GM12878 (cell line): ENCODE data around the gene CCDC24. TPM values are rescaled to one million over a fixed set of nuclear protein-coding genes. Genes with fewer than 3 reads are reported as not detected.

Source experiments
- BHLHE40 ChIP-seq, 2 experiments: fragments of 450-650 bp in 1 of 2; IDR thresholded peaks; 2 replicates each; pipeline ENCODE4 v1.6.1; 2011 to 2017; ENCODE audit warnings: low read depth in 2 of 2, borderline replicate concordance in 1 of 2, improper control_type of control experiment in 1 of 2, low read length in 1 of 2, mild to moderate bottlenecking in 1 of 2
- BRCA1 ChIP-seq: IDR thresholded peaks from 2 replicates; pipeline ENCODE4 v1.6.1; 2011; ENCODE audit warnings: low read depth, low read length, improper control_type of control experiment
- CBX3 ChIP-seq: fragments of 200-600 bp; sonication (generic); IDR thresholded peaks from 2 replicates; pipeline ENCODE4 v1.6.1; 2016; ENCODE audit warnings: low read depth, borderline replicate concordance
- HCFC1 ChIP-seq: fragments of 150-350 bp; IDR thresholded peaks from 2 replicates; pipeline ENCODE4 v1.6.1; 2014; ENCODE audit warnings: low read length
- KDM1A ChIP-seq: fragments of 200-600 bp; sonication (generic); IDR thresholded peaks from 2 replicates; pipeline ENCODE4 v1.6.1; 2016; ENCODE audit warnings: borderline replicate concordance
- MXI1 ChIP-seq: fragments of 150-350 bp; IDR thresholded peaks from 2 replicates; pipeline ENCODE4 v1.6.1; 2011; ENCODE audit warnings: low read depth, mild to moderate bottlenecking, inconsistent platforms, low read length, improper control_type of control experiment
- MYB ChIP-seq: fragments of 150-350 bp; IDR thresholded peaks from 2 replicates; pipeline ENCODE4 v1.6.1; 2014; ENCODE audit warnings: mild to moderate bottlenecking, low read depth, low read length, borderline replicate concordance
- NBN ChIP-seq: fragments of 450-650 bp; IDR thresholded peaks from 2 replicates; pipeline ENCODE4 v1.6.1; 2016
- NFYA ChIP-seq: IDR thresholded peaks from 2 replicates; pipeline ENCODE4 v1.6.1; 2011; ENCODE audit warnings: low read depth, mild to moderate bottlenecking, low read length, improper control_type of control experiment, borderline replicate concordance
- NR2C1 ChIP-seq: fragments of 450-650 bp; IDR thresholded peaks from 2 replicates; pipeline ENCODE4 v1.6.1; 2017; ENCODE audit warnings: antibody characterized with exemption, mild to moderate bottlenecking, moderate library complexity
- RELB ChIP-seq: fragments of 450-650 bp; IDR thresholded peaks from 2 replicates; pipeline ENCODE4 v1.6.1; 2017; ENCODE audit warnings: low read depth, mild to moderate bottlenecking, moderate library complexity
- SIN3A ChIP-seq: IDR thresholded peaks from 2 replicates; pipeline ENCODE4 v1.6.1; 2012; ENCODE audit warnings: low read depth, low read length, improper control_type of control experiment
- ZBTB40 ChIP-seq: fragments of 450-650 bp; IDR thresholded peaks from 2 replicates; pipeline ENCODE4 v1.6.1; 2016; ENCODE audit warnings: mild to moderate bottlenecking, moderate library complexity, borderline replicate concordance
- polyA plus RNA-seq, 11 experiments: library from polyadenylated mRNA; depleted of rRNA in 4 of 11; unstranded in 6 of 11; stranded (reverse) in 5 of 11; fragments of >200 nt; fragmentation: Nextera tagmentation in 4 of 11; fragmentation: Illumina TruSeq in 1 of 11; extraction: Ambion mirVana in 4 of 11; extraction: Trizol in 1 of 11; gene quantifications; 1 replicate in 1 of 11; 2 replicates in 10 of 11; pipeline versions ENCODE4 v1.2.1 to v1.2.3, GENCODE V29; 2011 to 2016; ENCODE audit warnings: inconsistent platforms in 2 of 11, missing spikeins in 2 of 11, low read depth in 1 of 11
- total RNA-seq, 4 experiments: library from RNA; depleted of rRNA in 3 of 4; stranded (reverse); fragments of >200 nt in 3 of 4; fragmentation: Illumina TruSeq in 1 of 4; extraction: Trizol in 1 of 4; gene quantifications; 2 replicates each; pipeline versions ENCODE4 v1.2.1 to v1.2.3, GENCODE V29; 2013 to 2021
- TF ChIP-seq, protein P1 (sequence below): IDR thresholded peaks from 2 replicates; pipeline ENCODE4 v1.6.1; 2012; ENCODE audit warnings: improper control_type of control experiment, low read depth, low read length; ENCODE audit not compliant: insufficient replicate concordance
- TF ChIP-seq, protein P2 (sequence below): IDR thresholded peaks from 2 replicates; pipeline ENCODE4 v1.6.1; 2011; ENCODE audit warnings: low read depth, low read length, improper control_type of control experiment, borderline replicate concordance
- TF ChIP-seq, protein P3 (sequence below): fragments of 450-650 bp; IDR thresholded peaks from 2 replicates; pipeline ENCODE4 v1.6.1; 2014; ENCODE audit warnings: mild to moderate bottlenecking

The CCDC24 gene
- total and polyA plus RNA-seq, 10 of the 15 experiments (the other 5 are each of a cell fraction or from before 2014, with no cell fraction given): 0.18 to 3.1 (median 1.6) TPM; not detected in 1

DNA sequence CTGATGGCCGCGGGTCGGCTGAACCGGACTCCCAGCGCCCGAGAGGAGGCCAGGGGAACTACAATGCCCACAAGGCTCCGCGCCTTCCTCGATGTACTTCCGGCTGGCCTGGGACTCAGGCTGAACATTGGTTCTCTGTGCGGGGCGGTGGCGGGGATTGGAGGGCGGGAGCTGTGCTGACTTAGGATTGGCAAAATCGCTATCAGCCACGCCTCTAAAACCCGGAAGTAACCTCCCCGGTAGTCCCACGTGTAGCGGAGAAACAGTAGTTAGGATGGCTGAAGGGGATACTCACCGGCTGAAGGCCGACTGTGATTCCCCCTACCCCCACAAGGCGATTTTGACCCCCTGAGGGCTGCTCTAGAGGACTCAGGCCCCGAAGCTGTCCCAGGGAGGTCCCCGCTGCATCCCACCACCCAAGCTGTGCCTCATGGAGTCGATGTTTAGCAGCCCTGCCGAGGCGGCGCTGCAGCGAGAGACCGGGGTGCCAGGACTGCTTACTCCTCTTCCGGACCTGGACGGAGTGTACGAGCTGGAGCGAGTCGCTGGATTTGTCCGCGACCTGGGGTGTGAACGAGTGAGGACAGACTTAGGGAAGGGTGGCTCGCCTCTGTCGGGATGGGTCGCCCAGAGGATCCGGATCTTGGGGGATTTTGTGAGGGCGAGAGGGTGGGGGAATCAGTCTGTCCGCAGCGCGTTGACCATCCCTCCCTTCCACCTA, 21.5 kb upstream of the CCDC24 start, which contains the start of gene DPH2 (continued):
- TF ChIP-seq, protein P1, sequence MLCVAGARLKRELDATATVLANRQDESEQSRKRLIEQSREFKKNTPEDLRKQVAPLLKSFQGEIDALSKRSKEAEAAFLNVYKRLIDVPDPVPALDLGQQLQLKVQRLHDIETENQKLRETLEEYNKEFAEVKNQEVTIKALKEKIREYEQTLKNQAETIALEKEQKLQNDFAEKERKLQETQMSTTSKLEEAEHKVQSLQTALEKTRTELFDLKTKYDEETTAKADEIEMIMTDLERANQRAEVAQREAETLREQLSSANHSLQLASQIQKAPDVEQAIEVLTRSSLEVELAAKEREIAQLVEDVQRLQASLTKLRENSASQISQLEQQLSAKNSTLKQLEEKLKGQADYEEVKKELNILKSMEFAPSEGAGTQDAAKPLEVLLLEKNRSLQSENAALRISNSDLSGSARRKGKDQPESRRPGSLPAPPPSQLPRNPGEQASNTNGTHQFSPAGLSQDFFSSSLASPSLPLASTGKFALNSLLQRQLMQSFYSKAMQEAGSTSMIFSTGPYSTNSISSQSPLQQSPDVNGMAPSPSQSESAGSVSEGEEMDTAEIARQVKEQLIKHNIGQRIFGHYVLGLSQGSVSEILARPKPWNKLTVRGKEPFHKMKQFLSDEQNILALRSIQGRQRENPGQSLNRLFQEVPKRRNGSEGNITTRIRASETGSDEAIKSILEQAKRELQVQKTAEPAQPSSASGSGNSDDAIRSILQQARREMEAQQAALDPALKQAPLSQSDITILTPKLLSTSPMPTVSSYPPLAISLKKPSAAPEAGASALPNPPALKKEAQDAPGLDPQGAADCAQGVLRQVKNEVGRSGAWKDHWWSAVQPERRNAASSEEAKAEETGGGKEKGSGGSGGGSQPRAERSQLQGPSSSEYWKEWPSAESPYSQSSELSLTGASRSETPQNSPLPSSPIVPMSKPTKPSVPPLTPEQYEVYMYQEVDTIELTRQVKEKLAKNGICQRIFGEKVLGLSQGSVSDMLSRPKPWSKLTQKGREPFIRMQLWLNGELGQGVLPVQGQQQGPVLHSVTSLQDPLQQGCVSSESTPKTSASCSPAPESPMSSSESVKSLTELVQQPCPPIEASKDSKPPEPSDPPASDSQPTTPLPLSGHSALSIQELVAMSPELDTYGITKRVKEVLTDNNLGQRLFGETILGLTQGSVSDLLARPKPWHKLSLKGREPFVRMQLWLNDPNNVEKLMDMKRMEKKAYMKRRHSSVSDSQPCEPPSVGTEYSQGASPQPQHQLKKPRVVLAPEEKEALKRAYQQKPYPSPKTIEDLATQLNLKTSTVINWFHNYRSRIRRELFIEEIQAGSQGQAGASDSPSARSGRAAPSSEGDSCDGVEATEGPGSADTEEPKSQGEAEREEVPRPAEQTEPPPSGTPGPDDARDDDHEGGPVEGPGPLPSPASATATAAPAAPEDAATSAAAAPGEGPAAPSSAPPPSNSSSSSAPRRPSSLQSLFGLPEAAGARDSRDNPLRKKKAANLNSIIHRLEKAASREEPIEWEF: no peak
- TF ChIP-seq HCFC1: peak; percentile 92
- peak; percentile 29 to 31; a peak in 1 of 4 replicates for TF ChIP-seq BHLHE40 (IDR thresholded peaks at IDR 0.05; ENCODE audit: borderline replicate concordance in 1 of 2, low read depth in 2 of 2, low read length in 1 of 2)
- no peak for TF ChIP-seq KDM1A
- no peak; the same call in 1 of the 2 replicates for TF ChIP-seq NFYA
- TF ChIP-seq BRCA1: no peak
- TF ChIP-seq, protein P2, sequence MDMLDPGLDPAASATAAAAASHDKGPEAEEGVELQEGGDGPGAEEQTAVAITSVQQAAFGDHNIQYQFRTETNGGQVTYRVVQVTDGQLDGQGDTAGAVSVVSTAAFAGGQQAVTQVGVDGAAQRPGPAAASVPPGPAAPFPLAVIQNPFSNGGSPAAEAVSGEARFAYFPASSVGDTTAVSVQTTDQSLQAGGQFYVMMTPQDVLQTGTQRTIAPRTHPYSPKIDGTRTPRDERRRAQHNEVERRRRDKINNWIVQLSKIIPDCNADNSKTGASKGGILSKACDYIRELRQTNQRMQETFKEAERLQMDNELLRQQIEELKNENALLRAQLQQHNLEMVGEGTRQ: peak; percentile 60
- TF ChIP-seq MXI1: peak; percentile 99
- 0 out of 2 replicates have a peak, but pooled peaks have one; percentile 4 for TF ChIP-seq NBN
- no peak for TF ChIP-seq CBX3
- peak; percentile 98 for TF ChIP-seq ZBTB40
- TF ChIP-seq NR2C1: peak; percentile 98
- peak; percentile 94; the same call in 1 of the 2 replicates for TF ChIP-seq SIN3A
- TF ChIP-seq MYB: no peak
- TF ChIP-seq, protein P3, sequence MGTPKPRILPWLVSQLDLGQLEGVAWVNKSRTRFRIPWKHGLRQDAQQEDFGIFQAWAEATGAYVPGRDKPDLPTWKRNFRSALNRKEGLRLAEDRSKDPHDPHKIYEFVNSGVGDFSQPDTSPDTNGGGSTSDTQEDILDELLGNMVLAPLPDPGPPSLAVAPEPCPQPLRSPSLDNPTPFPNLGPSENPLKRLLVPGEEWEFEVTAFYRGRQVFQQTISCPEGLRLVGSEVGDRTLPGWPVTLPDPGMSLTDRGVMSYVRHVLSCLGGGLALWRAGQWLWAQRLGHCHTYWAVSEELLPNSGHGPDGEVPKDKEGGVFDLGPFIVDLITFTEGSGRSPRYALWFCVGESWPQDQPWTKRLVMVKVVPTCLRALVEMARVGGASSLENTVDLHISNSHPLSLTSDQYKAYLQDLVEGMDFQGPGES: peak; percentile 34; the same call in 1 of the 2 replicates
- peak; percentile 67 for TF ChIP-seq RELB
